Gastroesophageal sphincter (tissue), 4 donors: ENCODE data around the gene GALNT10. TPM values are rescaled to one million over a fixed set of nuclear protein-coding genes. Genes with fewer than 3 reads are reported as not detected.

Experiments
- ATAC-seq: fragments of 150-250 bp; one replicate; pipeline ENCODE4 v1.9.1; 2016; ENCODE audit warnings: mild to moderate bottlenecking, moderate library complexity
- H3K27ac ChIP-seq, 4 donors: fragments of 200-600 bp; sonication (generic) in 3 of 4; 1 replicate in 3 of 4; 2 replicates in 1 of 4; pipeline ENCODE4 v1.5.1; 2016 to 2019
- H3K27me3 ChIP-seq: fragments of 200-600 bp; sonication (generic); one replicate; pipeline ENCODE4 v1.5.1; 2019
- H3K36me3 ChIP-seq, 2 donors: fragments of 200-600 bp; sonication (generic); one replicate each; pipeline ENCODE4 v1.5.1; 2019; ENCODE audit warnings: control low read depth in 1 of 2
- H3K4me1 ChIP-seq, 3 donors: fragments of 200-600 bp; sonication (generic); 1 replicate in 2 of 3; 2 replicates in 1 of 3; pipeline ENCODE4 v1.5.1; 2016 to 2019; ENCODE audit warnings: control low read depth in 2 of 3
- H3K4me3 ChIP-seq, 2 donors: fragments of 200-600 bp; sonication (generic); one replicate each; pipeline ENCODE4 v1.5.1; 2019; ENCODE audit warnings: mild to moderate bottlenecking in 1 of 2, moderate library complexity in 1 of 2
- H3K9me3 ChIP-seq, 3 donors: fragments of 200-600 bp; sonication (generic); one replicate each; pipeline ENCODE4 v1.5.1; 2017 to 2019; ENCODE audit warnings: control low read depth in 2 of 3
- CTCF ChIP-seq, 4 experiments: fragments of 200-600 bp in 2 of 4; fragments of 450-650 bp in 2 of 4; sonication (generic) in 1 of 4; IDR thresholded peaks; one replicate each; pipeline ENCODE4 v1.5.1; 2017 to 2019; ENCODE audit warnings: antibody characterized with exemption in 4 of 4, mild to moderate bottlenecking in 2 of 4, moderate library complexity in 2 of 4
- EP300 ChIP-seq: sonication (generic); formaldehyde crosslinking; IDR thresholded peaks from one replicate; pipeline ENCODE4 v1.6.1; 2017; ENCODE audit warnings: antibody characterized with exemption, mild to moderate bottlenecking
- POLR2A ChIP-seq, 2 donors: fragments of 450-650 bp; IDR thresholded peaks; one replicate each; pipeline ENCODE4 v1.6.1; 2017; ENCODE audit warnings: antibody characterized with exemption in 2 of 2, mild to moderate bottlenecking in 2 of 2, moderate library complexity in 1 of 2
- POLR2AphosphoS5 ChIP-seq: sonication (generic); formaldehyde crosslinking; IDR thresholded peaks from one replicate; pipeline ENCODE4 v1.6.1; 2017; ENCODE audit warnings: antibody characterized with exemption
- WGBS, 2 donors: methylation state at CpG; one replicate each; pipeline ENCODE4 v1.1.5; 2018; ENCODE audit warnings: low coverage in 1 of 2; 5-methylcytosine and 5-hydroxymethylcytosine counted together
- total RNA-seq, 4 donors: library from RNA; depleted of rRNA; stranded (reverse); fragments of >200 nt; gene quantifications; one replicate each; pipeline ENCODE4 v1.1.0, GENCODE V29; 2016

GALNT10 gene
- total RNA-seq, 4 donors from 2014 or later: 19.1 to 49.1 (median 34.0) TPM

DNA sequence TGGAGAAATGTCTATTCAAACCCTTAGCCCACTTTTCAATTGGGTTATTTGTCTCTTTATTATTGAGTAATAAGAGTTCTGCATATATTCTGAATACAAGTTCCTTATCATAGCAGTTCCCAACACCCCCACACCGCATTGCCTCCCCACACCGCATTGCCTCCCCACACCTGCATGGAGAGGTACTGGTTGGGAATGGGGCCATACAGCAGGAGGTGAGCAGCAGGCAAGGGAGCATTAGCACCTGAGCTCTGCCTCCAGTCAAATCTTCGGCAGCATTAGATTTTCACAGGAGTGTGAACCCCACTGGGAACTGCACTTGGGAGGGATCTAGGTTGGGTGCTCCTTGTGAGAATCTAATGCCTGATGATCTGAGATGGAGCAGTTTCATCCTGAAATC is 244.7 kb downstream of the GALNT10 start:
- no peaks in the 10 kb centered on the region for H3K9me3 ChIP-seq
- ATAC-seq: no peak
- TF ChIP-seq CTCF (IDR thresholded peaks at IDR 0.05) (no peak), POLR2A (IDR thresholded peaks at IDR 0.05) (no peak), EP300 (no peak)
- H3K4me1 ChIP-seq: no peaks in the 10 kb centered on the region
- no peak overlapping the region for H3K4me3 ChIP-seq
- H3K36me3 ChIP-seq: peaks cover 0 to 70% of the 10 kb centered on the region in 2 donors
- H3K27ac ChIP-seq: no peak overlapping the region
- no peaks in the 10 kb centered on the region for H3K27me3 ChIP-seq
- WGBS, 2 donors: 100% methylated on average over 1 of the region's 3 CpGs; no CpG with 5 or more reads in 1 of the 2 donors

DNA sequence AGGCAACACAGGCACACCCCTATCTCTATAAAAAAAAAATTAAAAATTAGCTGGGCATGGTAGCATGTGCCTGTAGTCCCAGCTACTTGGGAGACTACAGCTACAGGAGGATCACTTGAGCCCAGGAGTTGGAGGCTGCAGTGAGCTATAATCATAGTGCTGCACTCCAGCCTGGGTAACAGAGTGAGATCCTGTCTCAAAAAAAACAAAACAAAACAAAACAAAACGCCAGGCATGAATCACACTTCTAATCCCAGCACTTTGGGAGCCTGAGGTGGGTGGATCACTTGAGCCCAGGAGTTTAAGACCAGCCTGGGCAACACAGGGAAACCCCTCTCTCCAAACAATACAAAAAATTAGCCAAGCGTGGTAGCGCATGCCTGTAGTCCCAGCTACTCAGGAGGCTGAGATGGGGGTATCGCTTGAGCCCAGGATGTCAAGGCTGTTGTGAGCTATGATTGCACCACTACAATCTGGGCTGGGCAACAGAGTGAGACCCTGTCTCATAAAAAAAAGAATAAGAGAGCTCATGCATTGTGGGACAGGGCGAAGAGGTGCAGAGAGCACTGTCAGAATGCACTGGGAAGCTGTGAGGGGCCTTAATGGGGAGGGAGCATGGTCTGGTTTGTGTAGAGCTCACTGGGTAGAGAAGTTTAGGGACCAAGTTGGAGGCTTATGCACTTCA is 246.9 kb downstream of the GALNT10 start:
- Histone ChIP-seq H3K27me3 (no peaks in the 10 kb centered on the region), H3K36me3 (peaks cover 0 to 91% of the 10 kb centered on the region in 2 donors), H3K9me3 (no peaks in the 10 kb centered on the region), H3K27ac (no peak overlapping the region), H3K4me3 (no peak overlapping the region), H3K4me1 (no peaks in the 10 kb centered on the region)
- ATAC-seq: no peak
- WGBS, 2 donors: 90 to 92% methylated on average over 4 of the region's 5 CpGs
- TF ChIP-seq POLR2AphosphoS5 (no peak), POLR2A (IDR thresholded peaks at IDR 0.05) (no peak), EP300 (no peak), CTCF (IDR thresholded peaks at IDR 0.05) (no peak)

- Histone ChIP-seq H3K36me3 (peaks cover 0 to 75% of the 10 kb centered on the region in 2 donors), H3K9me3 (no peaks in the 10 kb centered on the region), H3K27me3 (no peaks in the 10 kb centered on the region), H3K4me1 (peaks cover 0 to 13% (median 0%) of the 10 kb centered on the region in 3 donors), H3K27ac (no peak overlapping the region), H3K4me3 (no peak overlapping the region)
- no peak for ATAC-seq
- WGBS, 2 donors: 75 to 87% methylated on average over 2 to 5 of the region's 5 CpGs
- no peak for TF ChIP-seq CTCF (IDR thresholded peaks at IDR 0.05)
- TF ChIP-seq POLR2A (IDR thresholded peaks at IDR 0.05): no peak
- TF ChIP-seq POLR2AphosphoS5: no peak
- TF ChIP-seq EP300: no peak
Observed at GRCh38 chr5:154440540-154440939, 250.0 kb downstream of the GALNT10 start.

DNA sequence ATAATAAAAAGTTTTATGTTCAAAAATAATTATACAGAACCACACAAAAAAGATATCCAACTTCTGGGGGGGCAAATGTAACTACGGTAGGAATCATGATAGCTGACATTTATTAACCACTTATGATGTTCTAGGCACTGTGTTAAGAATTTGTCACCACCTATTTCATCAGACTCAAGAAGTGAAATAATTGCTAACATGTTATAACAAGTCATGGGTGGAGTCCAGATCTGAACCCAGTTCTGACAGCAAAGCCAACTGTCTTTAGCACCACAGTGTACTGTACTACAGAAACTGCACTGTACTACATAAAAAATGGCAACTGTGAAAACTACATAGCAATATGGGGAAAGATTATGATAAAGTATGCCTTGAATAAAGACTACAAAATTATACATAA is 252.3 kb downstream of the GALNT10 start:
- Histone ChIP-seq H3K4me1 (peaks cover 0 to 24% (median 3%) of the 10 kb centered on the region in 3 donors), H3K4me3 (no peak overlapping the region), H3K27ac (no peak overlapping the region), H3K36me3 (peaks cover 0 to 52% of the 10 kb centered on the region in 2 donors), H3K9me3 (no peaks in the 10 kb centered on the region), H3K27me3 (no peaks in the 10 kb centered on the region)
- ATAC-seq: no peak
- WGBS, 2 donors: 92 to 94% methylated on average over 1 of the region's 1 CpG
- TF ChIP-seq POLR2A (IDR thresholded peaks at IDR 0.05) (no peak), EP300 (no peak), POLR2AphosphoS5 (no peak), CTCF (IDR thresholded peaks at IDR 0.05) (no peak)
